ENCODE results near the gene PTPN7. TPM values are rescaled to one million over a fixed set of nuclear protein-coding genes. Genes with fewer than 3 reads are reported as not detected.

The PTPN7 gene
- total RNA-seq, 2 experiments from 2014 or later: 228 to 231 TPM

GRCh38 chr1:202162418-202163280 lies 2.2 kb upstream of the PTPN7 start:
- Mint-ChIP-seq H3K36me3 (ENCODE audit: low read depth) (peaks cover 32% of the 10 kb centered on the region), H3K9me3 (no peaks in the 10 kb centered on the region), H3K4me1 (peaks cover 83% of the 10 kb centered on the region), H3K4me3 (peak overlapping the region; percentile 98), H3K27ac (peak overlapping the region; percentile 99), H3K27me3 (no peaks in the 10 kb centered on the region)
- POLR2A ChIA-PET: interaction anchor here (1.1 to 8.3 kb wide), 6 partner anchors 8 to 179 kb away, joined by 3 to 174 read pairs (median 14); partner anchors contain the start of genes ARL8A and UBE2T
- peak; percentile 57 for DNase-seq
- CTCF ChIA-PET: interaction anchor here (0.7 to 4.1 kb wide), 10 partner anchors 8 to 267 kb away, joined by 3 to 26 read pairs (median 4); no protein-coding TSS in a partner anchor

- peak; percentile 67 for DNase-seq
- CTCF ChIA-PET: interaction anchor here (1.6 to 1.8 kb wide), 4 partner anchors 15 to 27 kb away, joined by 4 to 11 read pairs (median 5); no protein-coding TSS in a partner anchor
- H3K4me3 Mint-ChIP-seq: peak overlapping the region; percentile 98
- no peaks in the 10 kb centered on the region for H3K9me3 Mint-ChIP-seq
- POLR2A ChIA-PET: interaction anchor here (1.9 to 8.3 kb wide), 4 partner anchors 7 to 180 kb away, joined by 9 to 174 read pairs (median 24); partner anchors contain the start of genes ARL8A and UBE2T
- H3K27ac Mint-ChIP-seq: peak overlapping the region; percentile 99
- H3K4me1 Mint-ChIP-seq: peaks cover 87% of the 10 kb centered on the region
- H3K36me3 Mint-ChIP-seq (ENCODE audit: low read depth): peaks cover 36% of the 10 kb centered on the region
- no peaks in the 10 kb centered on the region for H3K27me3 Mint-ChIP-seq
Observed at GRCh38 chr1:202162047-202162417, 1.6 kb upstream of the PTPN7 start.

GRCh38 chr1:202161151-202162046 lies 997 bp upstream of the PTPN7 start:
- Mint-ChIP-seq H3K4me3 (peak overlapping the region; percentile 98), H3K4me1 (peaks cover 87% of the 10 kb centered on the region), H3K27ac (peak overlapping the region; percentile 99), H3K36me3 (ENCODE audit: low read depth) (peaks cover 38% of the 10 kb centered on the region), H3K9me3 (no peaks in the 10 kb centered on the region), H3K27me3 (no peaks in the 10 kb centered on the region)
- ChIA-PET CTCF (interaction anchor here (1.4 to 1.8 kb wide), 4 partner anchors 15 to 28 kb away, joined by 4 to 11 read pairs (median 6); no protein-coding TSS in a partner anchor), POLR2A (interaction anchor here (1.3 to 8.3 kb wide), 7 partner anchors 7 to 181 kb away, joined by 4 to 174 read pairs (median 9); partner anchors contain the start of genes ARL8A and UBE2T)
- no peak for DNase-seq

- Mint-ChIP-seq H3K36me3 (ENCODE audit: low read depth) (peaks cover 55% of the 10 kb centered on the region), H3K27ac (peak overlapping the region; percentile 99), H3K4me3 (peak overlapping the region; percentile 98), H3K4me1 (peaks cover 86% of the 10 kb centered on the region), H3K9me3 (no peaks in the 10 kb centered on the region), H3K27me3 (no peaks in the 10 kb centered on the region)
- POLR2A ChIA-PET: interaction anchor here (1.1 to 8.3 kb wide), 13 partner anchors 7 to 847 kb away, joined by 3 to 174 read pairs (median 5); partner anchors contain the start of genes ARL8A, TMEM183A and UBE2T
- DNase-seq: peak; percentile 76
- CTCF ChIA-PET: interaction anchor here (0.8 to 1.7 kb wide), 14 partner anchors 10 to 159 kb away, joined by 3 to 8 read pairs (median 4); no protein-coding TSS in a partner anchor
Observed at GRCh38 chr1:202159534-202160371, 649 bp downstream of the PTPN7 start.

- Mint-ChIP-seq H3K27me3 (no peaks in the 10 kb centered on the region), H3K9me3 (no peaks in the 10 kb centered on the region), H3K4me1 (peaks cover 82% of the 10 kb centered on the region), H3K27ac (peak overlapping the region; percentile 99), H3K36me3 (ENCODE audit: low read depth) (peaks cover 61% of the 10 kb centered on the region), H3K4me3 (peak overlapping the region; percentile 98)
- POLR2A ChIA-PET: interaction anchor here (4.3 to 8.3 kb wide), 2 partner anchors 13 to 183 kb away, joined by 31 to 174 read pairs; partner anchors contain the start of genes ARL8A and UBE2T
- CTCF ChIA-PET: interaction anchor here (0.7 to 1.7 kb wide), 5 partner anchors 11 to 1318 kb away, joined by 3 to 8 read pairs (median 4); no protein-coding TSS in a partner anchor
- peak; percentile 58 for DNase-seq
Observed at GRCh38 chr1:202158810-202159533, 1.4 kb downstream of the PTPN7 start.

GRCh38 chr1:202157945-202158344 lies 2.5 kb downstream of the PTPN7 start:
- Mint-ChIP-seq H3K4me1 (peaks cover 76% of the 10 kb centered on the region), H3K9me3 (no peaks in the 10 kb centered on the region), H3K4me3 (peak overlapping the region; percentile 98), H3K27me3 (no peaks in the 10 kb centered on the region), H3K27ac (peak overlapping the region; percentile 59), H3K36me3 (ENCODE audit: low read depth) (peaks cover 70% of the 10 kb centered on the region)
- CTCF ChIA-PET: interaction anchor here (0.8 kb wide), 1 partner anchor 35 kb away, joined by 3 read pairs; no protein-coding TSS in a partner anchor
- no peak for DNase-seq
- POLR2A ChIA-PET: interaction anchor here (1.0 kb wide), 1 partner anchor 14 kb away, joined by 4 read pairs; the partner anchor contains the start of gene ARL8A

- CTCF ChIA-PET: interaction anchor here (1.3 kb wide), 1 partner anchor 33 kb away, joined by 3 read pairs; no protein-coding TSS in a partner anchor
Observed at GRCh38 chr1:202156590-202156989, 3.8 kb downstream of the PTPN7 start.

GRCh38 chr1:202155478-202156021 lies 4.9 kb downstream of the PTPN7 start:
- no peak for DNase-seq
- Mint-ChIP-seq H3K4me1 (peaks cover 61% of the 10 kb centered on the region), H3K27ac (peak overlapping the region; percentile 18), H3K27me3 (no peaks in the 10 kb centered on the region), H3K36me3 (ENCODE audit: low read depth) (peaks cover 89% of the 10 kb centered on the region), H3K4me3 (no peak overlapping the region), H3K9me3 (no peaks in the 10 kb centered on the region)
- ChIA-PET CTCF (interaction anchor here (1.1 to 3.0 kb wide), 17 partner anchors 9 to 186 kb away, joined by 3 to 26 read pairs (median 8); partner anchors contain the start of genes ARL8A, LGR6 and UBE2T), POLR2A (interaction anchor here (1.2 to 4.0 kb wide), 5 partner anchors 7 to 186 kb away, joined by 3 to 68 read pairs (median 4); partner anchors contain the start of genes ARL8A and UBE2T)

More at GRCh38 chr1:202156590-202156989, 3.8 kb downstream of the PTPN7 start:
- Mint-ChIP-seq H3K9me3 (no peaks in the 10 kb centered on the region), H3K4me1 (peaks cover 63% of the 10 kb centered on the region), H3K27me3 (no peaks in the 10 kb centered on the region), H3K27ac (peak overlapping the region; percentile 10), H3K36me3 (ENCODE audit: low read depth) (peaks cover 83% of the 10 kb centered on the region), H3K4me3 (peak overlapping the region; percentile 41)
- POLR2A ChIA-PET: interaction anchor here (0.9 to 4.0 kb wide), 3 partner anchors 10 to 185 kb away, joined by 3 to 68 read pairs (median 4); partner anchors contain the start of genes ARL8A and UBE2T
- no peak for DNase-seq

GRCh38 chr1:202154766-202155477 lies 5.5 kb downstream of the PTPN7 start:
- peak; percentile 62 for DNase-seq
- POLR2A ChIA-PET: interaction anchor here (0.7 to 4.0 kb wide), 5 partner anchors 8 to 25 kb away, joined by 3 to 68 read pairs (median 4); partner anchors contain the start of gene ARL8A
- Mint-ChIP-seq H3K4me1 (peaks cover 61% of the 10 kb centered on the region), H3K27me3 (no peaks in the 10 kb centered on the region), H3K4me3 (no peak overlapping the region), H3K27ac (peak overlapping the region; percentile 63), H3K9me3 (no peaks in the 10 kb centered on the region), H3K36me3 (ENCODE audit: low read depth) (peaks cover 89% of the 10 kb centered on the region)
- CTCF ChIA-PET: interaction anchor here (0.6 to 3.0 kb wide), 21 partner anchors 9 to 213 kb away, joined by 3 to 26 read pairs (median 6); partner anchors contain the start of genes ARL8A, LGR6 and UBE2T

Data from activated CD4-positive, alpha-beta memory T cell treated with anti-CD3 and anti-CD28 coated beads, Interleukin-2, amount 10 ng/mL, durations not matched to agents 7 days and 5 days (primary cell).